Upper lobe of left lung (tissue), 6 donors: ENCODE data around the gene ZSCAN5B. TPM values are rescaled to one million over a fixed set of nuclear protein-coding genes. Genes with fewer than 3 reads are reported as not detected.
A peak's percentile ranks its signal among the peaks of the same experiment; 100 is the strongest.
"Not testable (repeated sequence)": the region's sequence is repeated elsewhere in the genome, so short reads cannot be mapped to it uniquely, and the experiment has no call there.

Experiments
- ATAC-seq, 2 donors: fragments of 200-7000 bp; cut with Tn5 transposase; one replicate each; pipeline ENCODE4 v1.9.1; 2022; ENCODE audit warnings: mild to moderate bottlenecking in 2 of 2, moderate library complexity in 2 of 2; ENCODE audit not compliant: low FRiP score in 2 of 2
- DNase-seq, 2 donors: peaks; one replicate each; pipeline ENCODE4 v3.0.0-alpha.2; 2019 to 2020
- H3K27ac ChIP-seq, 4 donors: fragments of 200-600 bp; sonication (generic); one replicate each; pipeline ENCODE4 v1.5.1; 2016 to 2019
- H3K27me3 ChIP-seq, 4 donors: fragments of 200-600 bp; sonication (generic); one replicate each; pipeline ENCODE4 v1.5.1; 2017 to 2019
- H3K36me3 ChIP-seq, 4 donors: fragments of 200-600 bp; sonication (generic); one replicate each; pipeline ENCODE4 v1.5.1; 2016 to 2019
- H3K4me1 ChIP-seq, 4 donors: fragments of 200-600 bp; sonication (generic); one replicate each; pipeline ENCODE4 v1.5.1; 2018 to 2019
- H3K4me3 ChIP-seq, 4 donors: fragments of 200-600 bp; sonication (generic); one replicate each; pipeline ENCODE4 v1.5.1; 2017 to 2019; ENCODE audit warnings: mild to moderate bottlenecking in 2 of 4, moderate library complexity in 1 of 4
- H3K9me3 ChIP-seq, 4 donors: fragments of 200-600 bp; sonication (generic); one replicate each; pipeline ENCODE4 v1.5.1; 2018 to 2019
- EP300 ChIP-seq, 4 donors: sonication (generic); formaldehyde crosslinking; IDR thresholded peaks; one replicate each; pipeline ENCODE4 v1.5.1; 2017; ENCODE audit warnings: antibody characterized with exemption in 4 of 4, control low read depth in 2 of 4
- POLR2A ChIP-seq, 4 donors: fragments of 450-650 bp; IDR thresholded peaks; one replicate each; pipeline ENCODE4 v1.5.1; 2016 to 2017; ENCODE audit warnings: antibody characterized with exemption in 4 of 4, mild to moderate bottlenecking in 2 of 4
- POLR2AphosphoS5 ChIP-seq, 2 donors: sonication (generic); formaldehyde crosslinking; IDR thresholded peaks; one replicate each; pipeline ENCODE4 v1.5.1; 2017; ENCODE audit warnings: antibody characterized with exemption in 2 of 2
- WGBS, 2 donors: methylation state at CpG; one replicate each; pipeline ENCODE4 v1.1.5; 2017 to 2018; 5-methylcytosine and 5-hydroxymethylcytosine counted together
- total RNA-seq, 6 donors: library from RNA; depleted of rRNA in 4 of 6; stranded (reverse); fragments of >200 nt in 4 of 6; gene quantifications; one replicate each; pipeline versions ENCODE4 v1.1.0 to v1.2.1, GENCODE V29; 2016 to 2021
- TF ChIP-seq, protein P1 (sequence below), 6 experiments: fragments of 450-650 bp in 4 of 6; fragments of 200-600 bp in 2 of 6; sonication (generic) in 2 of 6; IDR thresholded peaks; one replicate each; pipeline ENCODE4 v1.5.1; 2016 to 2019; ENCODE audit warnings: antibody characterized with exemption in 6 of 6
- donor health status: DM: no; HTN: no; CAD: no; lungs with moderate emphysema.
- donor health status: DM: no; HTN: yes; CAD: no; lungs with severe emphysema.

The ZSCAN5B gene
- total RNA-seq, 6 donors from 2014 or later = not detected

DNA sequence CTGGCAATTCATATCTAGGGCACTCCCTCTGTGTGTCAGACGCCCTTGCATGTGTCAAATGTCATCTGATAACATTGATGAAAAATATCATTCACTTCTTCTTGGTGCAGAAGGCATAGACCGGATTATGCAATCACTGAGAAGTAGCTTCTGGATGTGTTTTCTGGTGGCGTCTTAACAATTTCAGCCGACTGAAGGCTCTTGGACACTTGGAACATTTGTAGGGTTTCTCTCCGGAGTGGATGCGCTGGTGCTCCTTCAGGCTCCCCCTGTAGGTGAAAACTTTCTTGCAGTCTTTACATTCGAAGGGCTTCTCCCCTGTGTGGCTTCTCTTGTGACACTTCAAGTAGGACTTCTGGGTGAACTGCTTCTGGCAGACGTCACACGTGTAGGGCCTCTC is 23.9 kb upstream of the ZSCAN5B start:
- WGBS, 2 donors = 55 to 65% methylated on average over 9 of the region's 9 CpGs
- DNase-seq, ATAC-seq: not testable (repeated sequence)

DNA sequence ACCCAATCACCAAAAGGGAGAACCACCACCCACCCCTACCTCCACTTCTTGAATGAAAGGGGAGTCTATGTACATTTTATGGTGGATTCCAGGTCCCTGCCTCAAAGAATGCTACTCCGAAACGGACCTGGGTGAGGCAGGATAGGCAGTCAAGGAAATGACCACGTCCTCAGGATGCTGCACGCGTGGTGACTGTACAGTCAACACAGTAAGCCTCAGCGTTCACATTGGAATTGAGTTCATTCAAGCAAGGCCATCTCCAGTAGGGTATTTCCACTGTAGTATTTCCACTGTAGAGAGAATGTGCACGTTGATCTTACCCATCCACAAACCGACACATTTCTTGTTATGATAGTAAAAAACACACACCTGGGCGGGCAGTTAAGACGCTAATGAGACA is 21.4 kb upstream of the ZSCAN5B start:
- 83 to 88% methylated on average over 9 to 10 of the region's 10 CpGs for WGBS, 2 donors
- ATAC-seq (no peak), DNase-seq (no peak)
- Histone ChIP-seq H3K4me1 (peaks cover 7 to 10% (median 9%) of the 10 kb centered on the region in 4 donors), H3K9me3 (no peaks in the 10 kb centered on the region), H3K36me3 (peaks cover 0 to 3% (median 0%) of the 10 kb centered on the region in 4 donors), H3K27me3 (peaks cover 0 to 8% (median 2%) of the 10 kb centered on the region in 4 donors), H3K27ac (no peak overlapping the region), H3K4me3 (no peak overlapping the region)
- TF ChIP-seq, protein P1, sequence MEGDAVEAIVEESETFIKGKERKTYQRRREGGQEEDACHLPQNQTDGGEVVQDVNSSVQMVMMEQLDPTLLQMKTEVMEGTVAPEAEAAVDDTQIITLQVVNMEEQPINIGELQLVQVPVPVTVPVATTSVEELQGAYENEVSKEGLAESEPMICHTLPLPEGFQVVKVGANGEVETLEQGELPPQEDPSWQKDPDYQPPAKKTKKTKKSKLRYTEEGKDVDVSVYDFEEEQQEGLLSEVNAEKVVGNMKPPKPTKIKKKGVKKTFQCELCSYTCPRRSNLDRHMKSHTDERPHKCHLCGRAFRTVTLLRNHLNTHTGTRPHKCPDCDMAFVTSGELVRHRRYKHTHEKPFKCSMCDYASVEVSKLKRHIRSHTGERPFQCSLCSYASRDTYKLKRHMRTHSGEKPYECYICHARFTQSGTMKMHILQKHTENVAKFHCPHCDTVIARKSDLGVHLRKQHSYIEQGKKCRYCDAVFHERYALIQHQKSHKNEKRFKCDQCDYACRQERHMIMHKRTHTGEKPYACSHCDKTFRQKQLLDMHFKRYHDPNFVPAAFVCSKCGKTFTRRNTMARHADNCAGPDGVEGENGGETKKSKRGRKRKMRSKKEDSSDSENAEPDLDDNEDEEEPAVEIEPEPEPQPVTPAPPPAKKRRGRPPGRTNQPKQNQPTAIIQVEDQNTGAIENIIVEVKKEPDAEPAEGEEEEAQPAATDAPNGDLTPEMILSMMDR (IDR thresholded peaks at IDR 0.05) = no peak
- no peak for TF ChIP-seq POLR2A (IDR thresholded peaks at IDR 0.05)
- no peak for TF ChIP-seq EP300 (IDR thresholded peaks at IDR 0.05)
- TF ChIP-seq POLR2AphosphoS5 (IDR thresholded peaks at IDR 0.05) = no peak

More for the DNA sequence above, 23.9 kb upstream of the ZSCAN5B start:
- not testable (repeated sequence) for H3K27me3 ChIP-seq, H3K9me3 ChIP-seq, H3K36me3 ChIP-seq, H3K27ac ChIP-seq, H3K4me3 ChIP-seq
- H3K4me1 ChIP-seq = peaks cover 7 to 10% (median 9%) of the 10 kb centered on the region in 4 donors
- TF ChIP-seq, protein P1 (IDR thresholded peaks at IDR 0.05) = peak in 2 of 6 experiments; percentile 12 to 21

DNA sequence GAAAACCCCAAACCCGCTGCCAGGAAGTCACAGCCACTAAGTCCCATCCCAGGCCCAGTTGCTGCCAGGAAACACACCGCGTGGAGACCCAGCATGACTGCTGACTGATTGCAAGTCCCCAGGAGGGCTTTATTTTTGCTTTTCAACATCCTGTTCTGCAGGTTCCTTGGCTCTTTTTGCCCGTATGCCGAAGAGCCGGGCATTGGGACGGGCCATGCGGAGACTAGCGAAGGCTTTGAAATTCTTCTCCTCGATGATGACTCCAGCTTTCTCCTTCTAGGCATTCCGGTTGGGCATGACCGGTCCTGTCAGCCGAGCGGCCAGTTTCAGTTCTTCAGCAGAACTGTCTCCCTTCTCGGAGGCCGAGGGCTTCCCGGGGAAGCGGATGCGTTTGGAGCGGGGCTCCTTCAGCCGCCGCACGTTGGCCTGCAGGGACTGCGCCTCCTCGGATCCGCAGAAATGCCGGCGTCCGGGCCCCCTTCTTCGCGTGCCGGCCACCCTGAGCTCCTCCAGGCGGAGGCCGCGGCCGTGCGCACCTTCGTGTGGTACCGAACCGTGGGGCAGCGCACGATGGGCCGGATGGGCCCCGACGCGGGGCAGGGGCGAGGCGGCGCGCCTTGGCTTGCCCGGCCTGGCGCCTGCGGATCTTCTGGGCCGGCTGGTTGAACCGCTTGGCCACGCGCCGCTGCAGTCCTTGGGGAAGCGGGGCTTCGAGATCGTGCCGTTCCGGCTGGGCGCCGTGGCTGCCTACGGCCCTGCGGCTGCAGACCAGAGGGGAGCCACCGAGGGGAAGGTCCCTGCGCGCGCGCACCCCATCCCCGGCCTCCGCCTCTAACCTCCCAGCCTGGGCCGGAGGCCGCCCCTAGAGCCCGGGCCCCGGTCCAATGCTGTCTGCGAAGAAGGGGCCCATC is 19.7 kb upstream of the ZSCAN5B start:
- Histone ChIP-seq H3K4me3 (peak overlapping the region; percentile 7 to 49 (median 38)), H3K9me3 (no peaks in the 10 kb centered on the region), H3K27me3 (peaks cover 0 to 8% (median 2%) of the 10 kb centered on the region in 4 donors), H3K36me3 (peaks cover 0 to 3% (median 0%) of the 10 kb centered on the region in 4 donors), H3K4me1 (peaks cover 7 to 10% (median 9%) of the 10 kb centered on the region in 4 donors), H3K27ac (no peak overlapping the region)
- ATAC-seq = peak in 1 of 2 donors; percentile 56
- DNase-seq = peak in 1 of 2 donors; percentile 84
- WGBS, 2 donors = 12 to 15% methylated on average over 21 to 36 of the region's 79 CpGs
- TF ChIP-seq, protein P1 (IDR thresholded peaks at IDR 0.05) = no peak
- TF ChIP-seq POLR2A (IDR thresholded peaks at IDR 0.05) (no peak), EP300 (IDR thresholded peaks at IDR 0.05) (no peak)

DNA sequence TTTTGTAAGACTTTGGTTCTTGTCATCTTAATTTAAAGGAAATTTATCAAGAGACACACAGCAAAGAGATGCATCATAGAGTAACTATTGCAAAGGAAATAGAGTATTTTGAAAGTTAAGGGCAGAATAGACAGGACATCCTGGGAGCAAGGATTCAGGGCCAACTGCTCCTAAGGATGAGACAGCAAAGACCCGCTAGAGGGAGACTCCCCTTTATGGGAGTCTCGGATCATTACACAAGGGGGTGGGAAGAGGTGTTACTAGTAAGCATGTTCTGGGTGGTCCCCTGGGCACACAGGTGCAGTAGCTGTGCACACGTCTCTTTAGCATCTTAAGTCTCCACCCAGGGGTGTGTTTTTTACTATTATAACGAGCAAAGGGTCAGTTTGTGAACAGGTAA is 14.1 kb upstream of the ZSCAN5B start:
- TF ChIP-seq POLR2AphosphoS5 (IDR thresholded peaks at IDR 0.05) (no peak), POLR2A (IDR thresholded peaks at IDR 0.05) (no peak), EP300 (IDR thresholded peaks at IDR 0.05) (no peak)
- TF ChIP-seq, protein P1 (IDR thresholded peaks at IDR 0.05) = no peak
- H3K36me3 ChIP-seq = no peaks in the 10 kb centered on the region
- H3K4me3 ChIP-seq = no peak overlapping the region
- H3K27ac ChIP-seq = no peak overlapping the region
- H3K9me3 ChIP-seq = no peaks in the 10 kb centered on the region
- peaks cover 0 to 2% (median 0%) of the 10 kb centered on the region in 4 donors for H3K27me3 ChIP-seq
- no peaks in the 10 kb centered on the region for H3K4me1 ChIP-seq
- ATAC-seq = no peak
- WGBS, 2 donors = 80 to 86% methylated on average over 4 of the region's 4 CpGs
- no peak for DNase-seq

DNA sequence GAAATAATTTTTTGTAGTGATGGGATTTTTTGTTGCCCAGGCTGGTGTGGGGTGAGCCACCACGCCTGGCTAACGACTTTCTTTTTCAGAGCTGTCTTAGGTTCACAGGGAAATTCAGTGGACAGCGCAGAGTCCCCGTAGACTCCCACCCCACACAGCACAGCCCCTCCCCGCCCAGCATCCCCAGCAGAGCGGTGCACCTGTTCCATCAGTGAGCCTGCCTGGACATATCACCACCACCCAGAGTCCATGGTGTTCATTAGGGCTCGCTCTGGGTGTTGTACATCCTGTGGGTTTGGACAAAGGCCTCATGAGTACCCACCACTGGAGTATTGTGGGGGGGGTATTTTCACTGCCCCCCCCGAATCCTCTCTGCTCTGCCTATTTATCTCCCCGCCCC is 12.5 kb upstream of the ZSCAN5B start:
- not testable (repeated sequence) for H3K36me3 ChIP-seq, H3K4me3 ChIP-seq, DNase-seq, H3K27ac ChIP-seq, ATAC-seq, H3K4me1 ChIP-seq, H3K9me3 ChIP-seq, H3K27me3 ChIP-seq
- WGBS, 2 donors = 91 to 94% methylated on average over 5 to 9 of the region's 9 CpGs
